Fibroblast of skin of right biceps (primary cell): ENCODE results near the gene CSRNP3.
A peak's percentile ranks its signal among the peaks of the same experiment; 100 is the strongest.
"Not testable (repeated sequence)": the region's sequence is repeated elsewhere in the genome, so short reads cannot be mapped to it uniquely, and the experiment has no call there.

Experiments used
- DNase-seq: peaks from one replicate; pipeline ENCODE4 v3.0.0-alpha.2; 2013

CSRNP3 gene

GRCh38 chr2:165558832-165559231 lies 89.3 kb downstream of the CSRNP3 start:
- DNase-seq: no peak

GRCh38 chr2:165560377-165560988 lies 91.0 kb downstream of the CSRNP3 start:
- no peak for DNase-seq

GRCh38 chr2:165561516-165561915 lies 92.0 kb downstream of the CSRNP3 start:
- DNase-seq: no peak

GRCh38 chr2:165562233-165562632 lies 92.7 kb downstream of the CSRNP3 start:
- DNase-seq: no peak

GRCh38 chr2:165563468-165564225 lies 94.1 kb downstream of the CSRNP3 start:
- DNase-seq: no peak

GRCh38 chr2:165566008-165566407 lies 96.5 kb downstream of the CSRNP3 start:
- DNase-seq: no peak

GRCh38 chr2:165567273-165567672 lies 97.8 kb downstream of the CSRNP3 start:
- DNase-seq: no peak

- no peak for DNase-seq
Observed at GRCh38 chr2:165568361-165568760, 98.9 kb downstream of the CSRNP3 start.

- DNase-seq: no peak
Observed at GRCh38 chr2:165571477-165571876, 102.0 kb downstream of the CSRNP3 start.

GRCh38 chr2:165572151-165572550 lies 102.7 kb downstream of the CSRNP3 start:
- DNase-seq: no peak

- no peak for DNase-seq
Observed at GRCh38 chr2:165573534-165574461, 104.3 kb downstream of the CSRNP3 start.

- DNase-seq: no peak
Observed at GRCh38 chr2:165575044-165575615, 105.6 kb downstream of the CSRNP3 start.

- peak; percentile 21 for DNase-seq
Observed at GRCh38 chr2:165576409-165577154, 107.1 kb downstream of the CSRNP3 start.

- peak; percentile 15 for DNase-seq
Observed at GRCh38 chr2:165582409-165582808, 112.9 kb downstream of the CSRNP3 start.

- no peak for DNase-seq
Observed at GRCh38 chr2:165582863-165583506, 113.5 kb downstream of the CSRNP3 start.

GRCh38 chr2:165584126-165584654 lies 114.7 kb downstream of the CSRNP3 start:
- DNase-seq: no peak

GRCh38 chr2:165586019-165586418 lies 116.5 kb downstream of the CSRNP3 start:
- DNase-seq: no peak

GRCh38 chr2:165587335-165587938 lies 117.9 kb downstream of the CSRNP3 start:
- DNase-seq: no peak

- not testable (repeated sequence) for DNase-seq
Observed at GRCh38 chr2:165590999-165591398, 121.5 kb downstream of the CSRNP3 start.

GRCh38 chr2:165593081-165593480 lies 123.6 kb downstream of the CSRNP3 start:
- peak; percentile 13 for DNase-seq
